ENCODE data around the gene PDS5A. TPM values are rescaled to one million over a fixed set of nuclear protein-coding genes. Genes with fewer than 3 reads are reported as not detected.
A peak's percentile ranks its signal among the peaks of the same experiment; 100 is the strongest.
"Not testable (repeated sequence)": the region's sequence is repeated elsewhere in the genome, so short reads cannot be mapped to it uniquely, and the experiment has no call there.

PDS5A gene
- total and polyA plus RNA-seq, 9 donors: 26.9 to 42.1 (median 32.8) TPM

- no peak overlapping the region for H3K4me3 ChIP-seq (ENCODE audit: low read length)
- H3K9me3 ChIP-seq (replicated peaks; ENCODE audit: control insufficient read depth, low read depth, low read length): no peaks in the 10 kb centered on the region
- no peaks in the 10 kb centered on the region for H3K36me3 ChIP-seq (ENCODE audit: control insufficient read depth, insufficient read depth, low read length)
- no peak for DNase-seq
- H3K27ac ChIP-seq (ENCODE audit: low read length): no peak overlapping the region
- no peaks in the 10 kb centered on the region for H3K27me3 ChIP-seq (ENCODE audit: control insufficient read depth, insufficient read depth, low read length)
- 69% methylated on average over 2 of the region's 8 CpGs for WGBS (ENCODE audit: insufficient coverage)
- no peaks in the 10 kb centered on the region for H3K4me1 ChIP-seq (ENCODE audit: control insufficient read depth, insufficient read depth, low read length)
These were observed 19.1 kb upstream of the PDS5A start for GRCh38 chr4:39996811-39997210.

- Histone ChIP-seq H3K36me3 (ENCODE audit: control insufficient read depth, insufficient read depth, low read length) (no peaks in the 10 kb centered on the region), H3K27me3 (ENCODE audit: control insufficient read depth, insufficient read depth, low read length) (no peaks in the 10 kb centered on the region), H3K4me3 (ENCODE audit: low read length) (no peak overlapping the region), H3K4me1 (ENCODE audit: control insufficient read depth, insufficient read depth, low read length) (no peaks in the 10 kb centered on the region), H3K9me3 (replicated peaks; ENCODE audit: control insufficient read depth, low read depth, low read length) (no peaks in the 10 kb centered on the region), H3K27ac (ENCODE audit: low read length) (no peak overlapping the region)
- no CpG with 5 or more reads among the region's 1 CpG for WGBS (ENCODE audit: insufficient coverage)
- DNase-seq: no peak
These were observed 16.7 kb upstream of the PDS5A start for GRCh38 chr4:39994406-39994805.

- H3K27ac ChIP-seq (ENCODE audit: low read length); H3K36me3 ChIP-seq (ENCODE audit: control insufficient read depth, insufficient read depth, low read length); H3K4me1 ChIP-seq (ENCODE audit: control insufficient read depth, insufficient read depth, low read length); H3K27me3 ChIP-seq (ENCODE audit: control insufficient read depth, insufficient read depth, low read length); H3K9me3 ChIP-seq (replicated peaks; ENCODE audit: control insufficient read depth, low read depth, low read length); DNase-seq; H3K4me3 ChIP-seq (ENCODE audit: low read length): not testable (repeated sequence)
- no CpG with 5 or more reads among the region's 4 CpGs for WGBS (ENCODE audit: insufficient coverage)
These were observed 11.7 kb upstream of the PDS5A start for GRCh38 chr4:39989381-39989780.

GRCh38 chr4:39987485-39987884 is 9.8 kb upstream of the PDS5A start:
- Histone ChIP-seq H3K9me3 (replicated peaks; ENCODE audit: control insufficient read depth, low read depth, low read length) (no peaks in the 10 kb centered on the region), H3K4me1 (ENCODE audit: control insufficient read depth, insufficient read depth, low read length) (no peaks in the 10 kb centered on the region), H3K36me3 (ENCODE audit: control insufficient read depth, insufficient read depth, low read length) (no peaks in the 10 kb centered on the region), H3K27me3 (ENCODE audit: control insufficient read depth, insufficient read depth, low read length) (no peaks in the 10 kb centered on the region), H3K4me3 (ENCODE audit: low read length) (no peak overlapping the region), H3K27ac (ENCODE audit: low read length) (no peak overlapping the region)
- no peak for DNase-seq
- 100% methylated on average over 2 of the region's 5 CpGs for WGBS (ENCODE audit: insufficient coverage)

GRCh38 chr4:39978904-39979303 is 1.2 kb upstream of the PDS5A start:
- H3K27ac ChIP-seq (ENCODE audit: low read length): no peak overlapping the region
- H3K4me3 ChIP-seq (ENCODE audit: low read length): no peak overlapping the region
- no peak for DNase-seq
- no peaks in the 10 kb centered on the region for H3K27me3 ChIP-seq (ENCODE audit: control insufficient read depth, insufficient read depth, low read length)
- H3K4me1 ChIP-seq (ENCODE audit: control insufficient read depth, insufficient read depth, low read length): peaks cover 9% of the 10 kb centered on the region
- H3K9me3 ChIP-seq (replicated peaks; ENCODE audit: control insufficient read depth, low read depth, low read length): no peaks in the 10 kb centered on the region
- WGBS (ENCODE audit: insufficient coverage): 94% methylated on average over 2 of the region's 5 CpGs
- H3K36me3 ChIP-seq (ENCODE audit: control insufficient read depth, insufficient read depth, low read length): peaks cover 11% of the 10 kb centered on the region

GRCh38 chr4:39978378-39978775 is 666 bp upstream of the PDS5A start:
- Histone ChIP-seq H3K36me3 (ENCODE audit: control insufficient read depth, insufficient read depth, low read length) (peaks cover 15% of the 10 kb centered on the region), H3K9me3 (replicated peaks; ENCODE audit: control insufficient read depth, low read depth, low read length) (no peaks in the 10 kb centered on the region), H3K27me3 (ENCODE audit: control insufficient read depth, insufficient read depth, low read length) (no peaks in the 10 kb centered on the region), H3K4me1 (ENCODE audit: control insufficient read depth, insufficient read depth, low read length) (peaks cover 9% of the 10 kb centered on the region), H3K27ac (ENCODE audit: low read length) (peak overlapping the region; percentile 87), H3K4me3 (ENCODE audit: low read length) (peak overlapping the region; percentile 50)
- no CpG with 5 or more reads among the region's 5 CpGs for WGBS (ENCODE audit: insufficient coverage)
- no peak for DNase-seq

GRCh38 chr4:39976945-39977488 is 694 bp downstream of the PDS5A start:
- Histone ChIP-seq H3K4me3 (ENCODE audit: low read length) (peak overlapping the region; percentile 93), H3K27ac (ENCODE audit: low read length) (peak overlapping the region; percentile 96), H3K36me3 (ENCODE audit: control insufficient read depth, insufficient read depth, low read length) (peaks cover 19% of the 10 kb centered on the region), H3K4me1 (ENCODE audit: control insufficient read depth, insufficient read depth, low read length) (peaks cover 9% of the 10 kb centered on the region), H3K9me3 (replicated peaks; ENCODE audit: control insufficient read depth, low read depth, low read length) (no peaks in the 10 kb centered on the region), H3K27me3 (ENCODE audit: control insufficient read depth, insufficient read depth, low read length) (no peaks in the 10 kb centered on the region)
- under 1% methylated on average over 48 of the region's 54 CpGs for WGBS (ENCODE audit: insufficient coverage)
- DNase-seq: peak; percentile 57

GRCh38 chr4:39976141-39976944 is 1.4 kb downstream of the PDS5A start:
- peak; percentile 91 for DNase-seq
- Histone ChIP-seq H3K4me1 (ENCODE audit: control insufficient read depth, insufficient read depth, low read length) (peaks cover 9% of the 10 kb centered on the region), H3K4me3 (ENCODE audit: low read length) (peak overlapping the region; percentile 93), H3K9me3 (replicated peaks; ENCODE audit: control insufficient read depth, low read depth, low read length) (no peaks in the 10 kb centered on the region), H3K27me3 (ENCODE audit: control insufficient read depth, insufficient read depth, low read length) (no peaks in the 10 kb centered on the region), H3K36me3 (ENCODE audit: control insufficient read depth, insufficient read depth, low read length) (peaks cover 21% of the 10 kb centered on the region), H3K27ac (ENCODE audit: low read length) (peak overlapping the region; percentile 96)
- under 1% methylated on average over 41 of the region's 41 CpGs for WGBS (ENCODE audit: insufficient coverage)

GRCh38 chr4:39975488-39976089 is 2.1 kb downstream of the PDS5A start:
- peak overlapping the region; percentile 93 for H3K4me3 ChIP-seq (ENCODE audit: low read length)
- WGBS (ENCODE audit: insufficient coverage): 83% methylated on average over 2 of the region's 4 CpGs
- peaks cover 9% of the 10 kb centered on the region for H3K4me1 ChIP-seq (ENCODE audit: control insufficient read depth, insufficient read depth, low read length)
- no peaks in the 10 kb centered on the region for H3K9me3 ChIP-seq (replicated peaks; ENCODE audit: control insufficient read depth, low read depth, low read length)
- no peaks in the 10 kb centered on the region for H3K27me3 ChIP-seq (ENCODE audit: control insufficient read depth, insufficient read depth, low read length)
- H3K36me3 ChIP-seq (ENCODE audit: control insufficient read depth, insufficient read depth, low read length): peaks cover 28% of the 10 kb centered on the region
- DNase-seq: no peak
- H3K27ac ChIP-seq (ENCODE audit: low read length): no peak overlapping the region

- not testable (repeated sequence) for H3K27ac ChIP-seq (ENCODE audit: low read length); DNase-seq; H3K4me1 ChIP-seq (ENCODE audit: control insufficient read depth, insufficient read depth, low read length); H3K9me3 ChIP-seq (replicated peaks; ENCODE audit: control insufficient read depth, low read depth, low read length); H3K27me3 ChIP-seq (ENCODE audit: control insufficient read depth, insufficient read depth, low read length); H3K4me3 ChIP-seq (ENCODE audit: low read length)
- WGBS (ENCODE audit: insufficient coverage): 78% methylated on average over 4 of the region's 6 CpGs
- H3K36me3 ChIP-seq (ENCODE audit: control insufficient read depth, insufficient read depth, low read length): peaks cover 34% of the 10 kb centered on the region
These were observed 4.7 kb downstream of the PDS5A start for GRCh38 chr4:39973052-39973451.
